ENCODE data around the gene DNAJB12. TPM values are rescaled to one million over a fixed set of nuclear protein-coding genes. Genes with fewer than 3 reads are reported as not detected.
A peak's percentile ranks its signal among the peaks of the same experiment; 100 is the strongest.

Gene DNAJB12
- polyA plus RNA-seq, 1 donor (not counting 4 experiments of a cell fraction or from before 2014, with no cell fraction given) = 12.0 TPM

- no peaks in the 10 kb centered on the region for H3K27me3 ChIP-seq (ENCODE audit: control insufficient read depth, extremely low read depth, insufficient read depth, low read length)
- peak overlapping the region; percentile 57 for H3K4me2 ChIP-seq (ENCODE audit: control insufficient read depth, extremely low read depth, insufficient read depth, low read depth, low read length)
- dilution Hi-C loops (cut with MboI; ENCODE audit: extremely low pct_ligation_motif_present, low sequenced_read_pairs) = no loop called here
- no peak overlapping the region for H3K4me3 ChIP-seq (ENCODE audit: control insufficient read depth in 2 of 3, extremely low read depth in 1 of 3, insufficient read depth in 2 of 3, low read depth in 1 of 3, low read length in 3 of 3)
- TF ChIP-seq CTCF (optimal IDR thresholded peaks at IDR 0.05 in 1 of 3, IDR thresholded peaks at IDR 0.05 in 1 of 3, conservative IDR thresholded peaks at IDR 0.05 in 1 of 3; ENCODE audit: extremely low read depth in 1 of 3, insufficient read depth in 2 of 3, low read length in 3 of 3) (no peak), EZH2 (IDR thresholded peaks at IDR 0.05; ENCODE audit: low read length) (no peak)
- H3K9me3 ChIP-seq (ENCODE audit: control insufficient read depth, low read depth, low read length) = no peaks in the 10 kb centered on the region
- H3K27ac ChIP-seq (ENCODE audit: control insufficient read depth, insufficient read depth, low read length) = peak overlapping the region; percentile 83
- FAIRE-seq = peak; percentile 93
- DNase-seq (ENCODE audit: low read depth, low spot score) = peak; percentile 99
- H3K9ac ChIP-seq (ENCODE audit: control insufficient read depth, extremely low read depth, insufficient read depth, low read length) = peak overlapping the region; percentile 56
- H2AFZ ChIP-seq (ENCODE audit: control insufficient read depth, low read length) = no peak overlapping the region
- H3K4me1 ChIP-seq (ENCODE audit: control insufficient read depth, extremely low read depth, insufficient read depth, low read length) = peaks cover 27% of the 10 kb centered on the region
- H3K9me1 ChIP-seq (ENCODE audit: control insufficient read depth, extremely low read depth, insufficient read depth, low read length) = no peaks in the 10 kb centered on the region
- H4K20me1 ChIP-seq (ENCODE audit: control insufficient read depth, extremely low read depth, insufficient read depth, low read length) = no peaks in the 10 kb centered on the region
- H3K36me3 ChIP-seq (ENCODE audit: control insufficient read depth in 2 of 2, extremely low read depth in 1 of 2, insufficient read depth in 2 of 2, low read length in 2 of 2) = no peaks in the 10 kb centered on the region
- no peaks in the 10 kb centered on the region for H3K79me2 ChIP-seq (ENCODE audit: control insufficient read depth, insufficient read depth, low read length)
These were observed 62.5 kb downstream of the DNAJB12 start for GRCh38 chr10:72292223-72292691.

- Histone ChIP-seq H4K20me1 (ENCODE audit: control insufficient read depth, extremely low read depth, insufficient read depth, low read length) (no peaks in the 10 kb centered on the region), H3K79me2 (ENCODE audit: control insufficient read depth, insufficient read depth, low read length) (no peaks in the 10 kb centered on the region), H3K27ac (ENCODE audit: control insufficient read depth, insufficient read depth, low read length) (no peak overlapping the region), H3K4me1 (ENCODE audit: control insufficient read depth, extremely low read depth, insufficient read depth, low read length) (peaks cover 29% of the 10 kb centered on the region), H3K27me3 (ENCODE audit: control insufficient read depth, extremely low read depth, insufficient read depth, low read length) (no peaks in the 10 kb centered on the region), H3K9me3 (ENCODE audit: control insufficient read depth, low read depth, low read length) (no peaks in the 10 kb centered on the region), H3K9me1 (ENCODE audit: control insufficient read depth, extremely low read depth, insufficient read depth, low read length) (no peaks in the 10 kb centered on the region), H3K4me2 (ENCODE audit: control insufficient read depth, extremely low read depth, insufficient read depth, low read depth, low read length) (no peak overlapping the region), H2AFZ (ENCODE audit: control insufficient read depth, low read length) (no peak overlapping the region), H3K36me3 (ENCODE audit: control insufficient read depth in 2 of 2, extremely low read depth in 1 of 2, insufficient read depth in 2 of 2, low read length in 2 of 2) (no peaks in the 10 kb centered on the region), H3K9ac (ENCODE audit: control insufficient read depth, extremely low read depth, insufficient read depth, low read length) (no peak overlapping the region), H3K4me3 (ENCODE audit: control insufficient read depth in 2 of 3, extremely low read depth in 1 of 3, insufficient read depth in 2 of 3, low read depth in 1 of 3, low read length in 3 of 3) (no peak overlapping the region)
- TF ChIP-seq EZH2 (IDR thresholded peaks at IDR 0.05; ENCODE audit: low read length) = no peak
- no peak for TF ChIP-seq CTCF (optimal IDR thresholded peaks at IDR 0.05 in 1 of 3, IDR thresholded peaks at IDR 0.05 in 1 of 3, conservative IDR thresholded peaks at IDR 0.05 in 1 of 3; ENCODE audit: extremely low read depth in 1 of 3, insufficient read depth in 2 of 3, low read length in 3 of 3)
- FAIRE-seq (no peak), DNase-seq (ENCODE audit: low read depth, low spot score) (no peak)
- dilution Hi-C loops (cut with MboI; ENCODE audit: extremely low pct_ligation_motif_present, low sequenced_read_pairs) = no loop called here
These were observed 63.6 kb downstream of the DNAJB12 start for GRCh38 chr10:72291019-72291532.

All from keratinocyte (primary cell).